ENCODE results near the gene IKZF5.
A peak's percentile ranks its signal among the peaks of the same experiment; 100 is the strongest.

GRCh38 chr10:122980209-122981065 lies 28.2 kb downstream of the IKZF5 start, which contains the start of gene PSTK:
- TF ChIP-seq CTCF (IDR thresholded peaks at IDR 0.05) (peak; percentile 97), EZH2 (IDR thresholded peaks at IDR 0.05; ENCODE audit: borderline replicate concordance, insufficient read depth, low read depth, low read length, poor library complexity, severe bottlenecking) (no peak)

Data from B cell (primary cell).